Endothelial cell of umbilical vein (primary cell): ENCODE data around the gene SAE1. TPM values are rescaled to one million over a fixed set of nuclear protein-coding genes. Genes with fewer than 3 reads are reported as not detected.

ENCODE experiments used
- BruUV-seq: library from RNA; stranded (reverse); fragments of 400-500 nt; replicated peaks from 2 replicates; lab custom pipeline; 2021; lab: Mats Ljungman, UMichigan
- CTCF ChIA-PET: fragments of 300-600, 350-600 bp; sonication (Branson Sonifier 250); formaldehyde crosslinking; loops from one replicate; lab custom pipeline; 2021; ENCODE audit warnings: antibody characterized with exemption, inconsistent platforms; lab: Charles Lee
- POLR2A ChIA-PET: fragments of 300-600, 350-600 bp; sonication (Branson Sonifier 250); formaldehyde crosslinking; loops from one replicate; lab custom pipeline; 2021; ENCODE audit warnings: antibody characterized with exemption, inconsistent platforms; lab: Charles Lee
- DNase-seq: peaks from one replicate; pipeline ENCODE4 v3.0.0-alpha.2; 2011; ENCODE audit warnings: low read depth, low spot score
- FAIRE-seq: peaks from 2 replicates; lab custom pipeline; 2011; peaks lifted over from hg19 to GRCh38; lab: Jason Lieb, UNC
- H2AFZ ChIP-seq: 2 replicates; pipeline ENCODE4 v1.6.0; 2012; ENCODE audit warnings: low read depth, low read length, control low read depth, inconsistent platforms
- H3K27ac ChIP-seq: 2 replicates; pipeline ENCODE4 v1.5.1; 2011; ENCODE audit warnings: low read depth, mild to moderate bottlenecking, control low read depth, low read length, moderate library complexity; ENCODE audit not compliant: insufficient read depth
- H3K27me3 ChIP-seq, 2 experiments: 2 replicates each; pipeline versions ENCODE4 v1.6.0 to v1.6.1; 2011; ENCODE audit warnings: low read length in 2 of 2, mixed read lengths in 1 of 2; ENCODE audit not compliant: control insufficient read depth in 2 of 2, insufficient read depth in 2 of 2
- H3K36me3 ChIP-seq, 2 experiments: 2 replicates in 1 of 2; 3 replicates in 1 of 2; pipeline ENCODE4 v1.5.1; 2011; ENCODE audit warnings: low read length in 2 of 2, mild to moderate bottlenecking in 1 of 2, moderate library complexity in 1 of 2; ENCODE audit not compliant: control insufficient read depth in 2 of 2, insufficient read depth in 2 of 2; ENCODE audit errors: extremely low read depth in 1 of 2
- H3K4me1 ChIP-seq: 3 replicates; pipeline ENCODE4 v1.5.1; 2011; ENCODE audit warnings: mild to moderate bottlenecking, low read length; ENCODE audit not compliant: control insufficient read depth, insufficient read depth; ENCODE audit errors: extremely low read depth
- H3K4me2 ChIP-seq: 2 replicates; pipeline ENCODE4 v1.6.1; 2011; ENCODE audit warnings: low read length, control low read depth, mixed read lengths; ENCODE audit not compliant: insufficient read depth
- H3K4me3 ChIP-seq, 3 experiments: fragments of 200-600 bp in 1 of 3; sonication (generic), shearing (Covaris generic) in 1 of 3; replicated peaks in 1 of 3; 2 replicates each; pipeline ENCODE4 v1.5.1; 2011 to 2016; ENCODE audit warnings: control low read depth in 3 of 3, low read length in 3 of 3, mild to moderate bottlenecking in 2 of 3, inconsistent platforms in 1 of 3, low read depth in 1 of 3, moderate library complexity in 1 of 3; ENCODE audit not compliant: insufficient read depth in 1 of 3
- H3K79me2 ChIP-seq: 2 replicates; pipeline ENCODE4 v1.6.0; 2012; ENCODE audit warnings: low read length, inconsistent platforms; ENCODE audit not compliant: control insufficient read depth, insufficient read depth
- H3K9ac ChIP-seq: replicated peaks from 2 replicates; pipeline ENCODE3; 2011; ENCODE audit warnings: low read length, control low read depth; ENCODE audit not compliant: insufficient read depth; ENCODE audit errors: extremely low read depth
- H3K9me1 ChIP-seq: replicated peaks from 3 replicates; pipeline ENCODE4 v1.6.0; 2011; ENCODE audit warnings: mild to moderate bottlenecking, low read length; ENCODE audit not compliant: control insufficient read depth, insufficient read depth; ENCODE audit errors: extremely low read depth
- H3K9me3 ChIP-seq: replicated peaks from 2 replicates; pipeline ENCODE4 v1.5.1; 2012; ENCODE audit warnings: low read length, inconsistent platforms; ENCODE audit not compliant: control insufficient read depth, insufficient read depth
- H4K20me1 ChIP-seq: replicated peaks from 2 replicates; pipeline ENCODE3; 2011; ENCODE audit warnings: mild to moderate bottlenecking, low read length; ENCODE audit not compliant: control insufficient read depth, insufficient read depth; ENCODE audit errors: extremely low read depth
- EZH2 ChIP-seq: IDR thresholded peaks from 2 replicates; pipeline ENCODE4 v1.6.1; 2012; ENCODE audit warnings: borderline replicate concordance, low read depth, mild to moderate bottlenecking, moderate library complexity, low read length, inconsistent platforms; ENCODE audit not compliant: severe bottlenecking
- FOS ChIP-seq: IDR thresholded peaks from 2 replicates; pipeline ENCODE4 v1.6.1; 2011; ENCODE audit warnings: mild to moderate bottlenecking, low read length, moderate library complexity, borderline replicate concordance; ENCODE audit not compliant: insufficient read depth
- GATA2 ChIP-seq: IDR thresholded peaks from 2 replicates; pipeline ENCODE4 v1.7.0; 2011; ENCODE audit warnings: low read depth, mild to moderate bottlenecking, moderate library complexity, mixed read lengths, low read length; ENCODE audit not compliant: insufficient read length, insufficient read depth
- JUN ChIP-seq: IDR thresholded peaks from 2 replicates; pipeline ENCODE4 v1.6.1; 2011; ENCODE audit warnings: borderline replicate concordance, low read depth; ENCODE audit not compliant: insufficient read length, insufficient read depth
- MAX ChIP-seq: IDR thresholded peaks from 2 replicates; pipeline ENCODE4 v1.6.1; 2011; ENCODE audit not compliant: insufficient read depth, insufficient read length
- MYC ChIP-seq: IDR thresholded peaks from one replicate; pipeline ENCODE4 v1.6.1; 2011; ENCODE audit warnings: mild to moderate bottlenecking, low read depth, low read length
- POLR2A ChIP-seq: IDR thresholded peaks from 2 replicates; pipeline ENCODE4 v1.6.1; 2012; ENCODE audit warnings: low read depth, mild to moderate bottlenecking, control low read depth, low read length
- POLR2AphosphoS5 ChIP-seq: IDR thresholded peaks from 2 replicates; pipeline ENCODE4 v1.6.1; 2012; ENCODE audit warnings: low read depth, mild to moderate bottlenecking, control low read depth, low read length, moderate library complexity; ENCODE audit not compliant: insufficient read depth
- dilution Hi-C: fragments of 300-500 bp; cut with MboI; formaldehyde crosslinking; loops from one replicate; pipeline ENCODE4 v1.15.0; 2019; ENCODE audit warnings: low sequenced_read_pairs; ENCODE audit not compliant: extremely low pct_ligation_motif_present
- intact Hi-C: fragments of 100-400 bp; cut with micrococcal nuclease; formaldehyde crosslinking; loops from one replicate; pipeline ENCODE4 v1.10.0; 2022
- polyA plus RNA-seq, 4 experiments: library from polyadenylated mRNA; depleted of rRNA in 3 of 4; stranded (reverse) in 3 of 4; unstranded in 1 of 4; fragments of >200 nt; gene quantifications; 2 replicates each; pipeline versions ENCODE4 v1.2.1 to v1.2.3, GENCODE V29; 2011 to 2012; ENCODE audit warnings: missing spikeins in 1 of 4
- total RNA-seq: library from RNA; stranded (reverse); gene quantifications from 2 replicates; pipeline ENCODE4 v1.2.3, GENCODE V29; 2021
- TF ChIP-seq, protein P1 (sequence below), 2 donors: IDR thresholded peaks; 1 replicate in 1 of 2; 2 replicates in 1 of 2; pipeline ENCODE4 v1.5.1; 2011; ENCODE audit warnings: low read length in 2 of 2, mild to moderate bottlenecking in 2 of 2, moderate library complexity in 2 of 2, control low read depth in 1 of 2, inconsistent platforms in 1 of 2, low read depth in 1 of 2; ENCODE audit not compliant: insufficient read depth in 1 of 2; ENCODE audit errors: extremely low read depth in 1 of 2

SAE1 gene
- total and polyA plus RNA-seq, 2 donors (not counting 3 experiments of a cell fraction or from before 2014, with no cell fraction given): 165 to 219 TPM

DNA sequence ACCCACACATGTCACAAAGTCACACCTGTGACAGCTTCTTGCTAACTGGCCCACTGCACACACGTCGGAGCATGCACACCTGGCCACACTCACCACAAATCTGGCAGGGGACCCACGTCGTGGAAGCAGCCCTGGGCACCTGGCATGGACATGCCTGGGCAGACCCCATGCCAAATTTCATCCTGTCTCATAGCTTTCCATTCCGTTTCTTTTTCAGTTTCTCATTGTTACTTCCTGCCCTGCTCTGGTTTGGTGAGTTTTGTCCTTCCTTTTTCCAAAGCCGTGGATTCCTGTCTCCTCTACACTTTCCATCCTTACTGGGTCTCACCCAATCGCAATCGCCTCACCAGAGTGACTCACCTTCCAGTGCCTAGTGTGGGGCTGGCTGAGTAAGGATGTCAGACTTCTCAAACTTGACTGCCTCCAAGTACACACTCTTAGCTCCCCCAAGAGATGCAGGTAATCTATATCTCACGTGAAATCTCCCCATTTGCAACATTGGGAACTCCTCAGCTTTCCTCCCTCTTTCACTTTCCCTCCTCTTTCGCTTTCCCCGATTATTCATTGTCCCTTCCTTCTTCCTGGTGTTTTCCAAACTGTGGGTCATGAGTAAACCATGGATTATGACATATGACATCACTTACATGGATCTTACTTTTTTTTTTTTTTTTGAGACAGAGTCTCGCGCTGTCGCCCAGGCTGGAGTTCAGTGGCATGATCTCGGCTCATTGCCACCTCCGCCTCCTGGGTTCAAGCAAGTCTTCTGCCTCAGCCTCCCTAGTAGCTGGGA lies 102.0 kb downstream of the SAE1 start:
- Histone ChIP-seq H3K4me1 (peaks cover 19% of the 10 kb centered on the region), H4K20me1 (no peaks in the 10 kb centered on the region), H2AFZ (peak overlapping the region; percentile 38), H3K4me3 (peak overlapping the region in 2 of 3 experiments; percentile 7 to 43), H3K79me2 (peaks cover 9% of the 10 kb centered on the region), H3K4me2 (peak overlapping the region; percentile 68), H3K27ac (peak overlapping the region; percentile 56), H3K9me3 (no peaks in the 10 kb centered on the region), H3K36me3 (no peaks in the 10 kb centered on the region), H3K9me1 (no peaks in the 10 kb centered on the region), H3K27me3 (no peaks in the 10 kb centered on the region), H3K9ac (peak overlapping the region; percentile 59)
- CTCF ChIA-PET: interaction anchor here (0.6 to 4.3 kb wide), 8 partner anchors 10 to 116 kb away, joined by 3 to 32 read pairs (median 3); no protein-coding TSS in a partner anchor
- intact Hi-C loops: no loop called here
- no TSS peak for BruUV-seq
- peak; percentile 86 for DNase-seq
- POLR2A ChIA-PET: interaction anchor here (1.3 kb wide), 1 partner anchor 12 kb away, joined by 6 read pairs; no protein-coding TSS in a partner anchor
- dilution Hi-C loops: no loop called here
- FAIRE-seq: peak; percentile 99
- TF ChIP-seq MYC: no peak
- TF ChIP-seq, protein P1, sequence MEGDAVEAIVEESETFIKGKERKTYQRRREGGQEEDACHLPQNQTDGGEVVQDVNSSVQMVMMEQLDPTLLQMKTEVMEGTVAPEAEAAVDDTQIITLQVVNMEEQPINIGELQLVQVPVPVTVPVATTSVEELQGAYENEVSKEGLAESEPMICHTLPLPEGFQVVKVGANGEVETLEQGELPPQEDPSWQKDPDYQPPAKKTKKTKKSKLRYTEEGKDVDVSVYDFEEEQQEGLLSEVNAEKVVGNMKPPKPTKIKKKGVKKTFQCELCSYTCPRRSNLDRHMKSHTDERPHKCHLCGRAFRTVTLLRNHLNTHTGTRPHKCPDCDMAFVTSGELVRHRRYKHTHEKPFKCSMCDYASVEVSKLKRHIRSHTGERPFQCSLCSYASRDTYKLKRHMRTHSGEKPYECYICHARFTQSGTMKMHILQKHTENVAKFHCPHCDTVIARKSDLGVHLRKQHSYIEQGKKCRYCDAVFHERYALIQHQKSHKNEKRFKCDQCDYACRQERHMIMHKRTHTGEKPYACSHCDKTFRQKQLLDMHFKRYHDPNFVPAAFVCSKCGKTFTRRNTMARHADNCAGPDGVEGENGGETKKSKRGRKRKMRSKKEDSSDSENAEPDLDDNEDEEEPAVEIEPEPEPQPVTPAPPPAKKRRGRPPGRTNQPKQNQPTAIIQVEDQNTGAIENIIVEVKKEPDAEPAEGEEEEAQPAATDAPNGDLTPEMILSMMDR (IDR thresholded peaks at IDR 0.05; ENCODE audit: extremely low read depth in 1 of 2, insufficient read depth in 1 of 2, low read depth in 1 of 2, low read length in 2 of 2): no peak
- TF ChIP-seq POLR2A: peak; percentile 83
- peak; percentile 58 for TF ChIP-seq POLR2AphosphoS5
- TF ChIP-seq FOS: peak; percentile 70
- no peak for TF ChIP-seq EZH2
- TF ChIP-seq GATA2: no peak
- no peak for TF ChIP-seq MAX
- peak; percentile 20 for TF ChIP-seq JUN
